Skin of body (tissue), 2 donors: ENCODE results near the gene PPIL6. TPM values are rescaled to one million over a fixed set of nuclear protein-coding genes. Genes with fewer than 3 reads are reported as not detected.

ENCODE experiments used
- DNase-seq: peaks from one replicate; lab custom pipeline; 2025; lab: John Stamatoyannopoulos, UW
- total RNA-seq: library from RNA; depleted of rRNA; stranded (reverse); fragments of >200 nt; gene quantifications from one replicate; pipeline ENCODE4 v1.2.3, GENCODE V29; 2014

Gene PPIL6
- total RNA-seq: 4.1 TPM

DNA sequence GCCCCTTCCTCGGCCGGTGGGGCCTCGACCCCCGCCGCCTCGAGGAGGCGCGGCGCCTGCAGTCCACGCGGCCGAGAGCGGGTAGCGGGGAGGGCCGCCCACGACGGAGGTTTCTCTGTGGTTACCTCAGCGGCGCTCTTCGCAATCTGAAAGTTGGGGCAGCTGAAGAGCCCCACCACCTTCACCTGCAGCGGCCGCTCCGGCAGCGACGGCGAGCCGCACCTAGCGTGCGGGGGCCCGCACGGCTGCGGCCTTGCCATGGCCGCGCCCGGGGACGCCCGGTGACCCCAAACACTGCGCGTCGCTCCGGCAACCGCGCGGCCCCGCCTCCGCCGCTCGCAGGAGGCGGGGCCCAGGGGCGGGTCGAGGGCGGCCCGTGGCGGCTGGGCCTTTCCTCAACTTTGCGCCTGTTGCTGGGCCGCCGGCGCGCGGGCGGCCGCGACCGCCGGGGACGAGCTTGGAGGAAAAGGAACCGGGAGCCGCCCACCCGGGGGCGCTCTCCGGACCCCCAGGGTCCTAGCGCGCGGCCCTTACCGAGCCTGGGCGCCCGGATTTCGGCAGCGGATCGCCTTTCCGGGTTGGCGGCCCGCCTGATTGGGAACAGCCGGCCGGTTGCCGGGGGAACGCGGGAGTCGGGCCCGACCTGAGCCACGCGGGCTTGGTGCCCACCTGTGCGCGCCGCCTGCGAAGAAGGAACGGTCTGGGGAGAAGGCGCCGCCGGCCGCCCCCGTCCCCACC lies at the start of gene PPIL6, which contains the start of gene SMPD2:
Gene PPIL6 (minus strand): TSS at position 298 of the 738 bp plus-strand sequence. CDS start 38 bp downstream, at position 260.
Gene SMPD2 (plus strand): TSS at position 394 of the 738 bp plus-strand sequence. CDS start 398 bp downstream, outside the sequence.
- peak; percentile 94 for DNase-seq

DNA sequence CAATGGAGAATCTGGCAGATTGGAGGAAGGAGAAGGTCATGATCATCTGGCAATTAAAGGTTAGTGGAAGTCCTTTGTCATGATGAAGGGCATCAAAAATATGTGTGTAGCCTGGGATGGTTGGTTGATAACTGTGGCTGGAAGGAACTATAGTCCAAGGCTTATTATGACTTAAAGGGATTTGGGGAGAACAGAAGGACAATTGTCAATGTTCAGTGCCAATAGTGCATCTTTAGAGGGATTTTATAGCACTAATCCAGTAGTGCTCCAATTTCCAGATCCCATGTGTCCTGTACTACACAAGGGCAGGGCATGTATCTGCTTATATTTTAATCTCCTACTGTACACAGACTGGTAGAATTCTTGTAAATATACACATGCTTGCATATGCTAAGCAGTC lies 47.6 kb upstream of the PPIL6 start:
- no peak for DNase-seq

DNA sequence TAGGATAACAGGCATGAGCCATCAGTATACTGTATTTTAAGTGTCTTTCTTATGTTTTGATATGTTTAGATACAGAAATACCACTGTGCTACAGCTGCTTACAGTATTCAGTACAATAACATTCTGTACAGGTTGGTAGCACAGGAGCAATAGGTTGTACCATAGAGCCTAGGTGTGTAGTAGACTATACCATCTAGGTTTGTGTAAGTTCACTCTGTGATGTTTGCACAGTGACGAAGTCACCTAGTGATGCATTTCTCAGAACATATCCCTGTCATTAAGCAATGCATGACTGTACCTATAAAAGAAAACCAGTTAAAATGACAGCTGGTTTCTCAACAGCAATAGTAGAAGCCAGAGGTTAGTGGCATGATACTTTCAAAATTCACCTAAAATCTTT lies 45.6 kb upstream of the PPIL6 start:
- no peak for DNase-seq

DNA sequence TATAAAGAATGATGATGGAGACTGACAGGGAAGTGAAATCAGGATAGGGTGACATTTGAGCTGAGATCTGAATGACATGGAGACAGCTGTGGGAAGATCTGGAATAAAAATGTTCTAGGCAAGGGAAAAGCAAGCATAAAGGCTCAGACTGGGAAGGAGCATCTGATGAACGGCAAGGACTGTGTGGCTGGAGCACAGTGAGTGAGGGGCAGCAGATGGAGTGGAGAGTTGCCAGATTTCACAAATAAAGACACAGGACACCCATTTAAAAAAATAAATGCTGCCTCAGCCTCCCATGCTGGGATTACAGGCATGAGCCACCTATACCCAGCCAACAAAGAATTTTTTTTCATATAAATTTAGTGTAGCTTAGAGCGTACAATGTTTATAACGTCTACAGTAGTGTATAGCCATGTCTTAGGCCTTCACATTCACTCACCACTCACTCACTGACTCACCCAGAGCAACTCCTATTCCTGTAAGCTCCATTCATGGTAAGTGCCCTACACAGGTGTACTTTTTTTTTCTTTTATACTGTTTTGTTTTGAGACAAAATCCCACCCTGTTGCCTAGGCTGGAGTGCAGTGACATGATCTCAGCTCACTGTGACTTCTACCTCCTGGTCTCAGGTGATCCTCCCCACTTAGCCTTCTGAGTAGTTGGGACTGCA lies 45.0 kb upstream of the PPIL6 start:
- DNase-seq: no peak

DNA sequence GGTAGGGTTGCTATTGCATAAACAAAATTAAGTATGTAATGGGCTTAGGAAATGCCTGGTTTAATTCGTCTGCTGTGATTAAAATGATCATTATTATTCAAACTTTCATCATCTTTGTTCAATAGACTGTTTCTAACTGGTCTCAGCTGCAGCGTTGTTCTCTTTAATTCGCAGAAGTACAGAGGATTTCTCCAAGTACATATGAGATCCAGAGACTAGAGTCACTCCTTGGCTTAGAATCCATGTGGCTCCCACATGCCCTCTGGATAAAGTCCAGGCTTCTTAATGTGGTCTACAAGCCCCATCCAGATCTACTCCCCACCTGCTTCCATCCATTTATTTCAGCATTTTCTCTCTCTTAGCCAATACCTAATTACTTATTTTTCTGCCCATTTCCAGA lies 43.7 kb upstream of the PPIL6 start:
- DNase-seq: peak; percentile 85

DNA sequence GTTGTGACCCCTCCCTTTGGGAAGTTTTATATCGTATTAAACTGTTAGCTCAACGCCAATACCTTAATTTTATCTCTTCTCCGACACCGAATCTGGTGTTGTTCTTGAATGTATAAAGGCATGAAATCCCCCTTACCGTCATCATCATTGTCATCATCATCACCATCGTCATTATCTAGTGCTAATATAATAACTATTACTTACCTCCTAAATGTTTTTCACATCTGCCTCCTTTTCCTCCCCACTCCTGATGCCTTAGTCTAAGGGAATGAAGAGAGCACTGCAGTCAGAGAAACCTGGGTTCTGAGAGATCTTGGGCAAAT lies 43.3 kb upstream of the PPIL6 start:
- peak; percentile 48 for DNase-seq

DNA sequence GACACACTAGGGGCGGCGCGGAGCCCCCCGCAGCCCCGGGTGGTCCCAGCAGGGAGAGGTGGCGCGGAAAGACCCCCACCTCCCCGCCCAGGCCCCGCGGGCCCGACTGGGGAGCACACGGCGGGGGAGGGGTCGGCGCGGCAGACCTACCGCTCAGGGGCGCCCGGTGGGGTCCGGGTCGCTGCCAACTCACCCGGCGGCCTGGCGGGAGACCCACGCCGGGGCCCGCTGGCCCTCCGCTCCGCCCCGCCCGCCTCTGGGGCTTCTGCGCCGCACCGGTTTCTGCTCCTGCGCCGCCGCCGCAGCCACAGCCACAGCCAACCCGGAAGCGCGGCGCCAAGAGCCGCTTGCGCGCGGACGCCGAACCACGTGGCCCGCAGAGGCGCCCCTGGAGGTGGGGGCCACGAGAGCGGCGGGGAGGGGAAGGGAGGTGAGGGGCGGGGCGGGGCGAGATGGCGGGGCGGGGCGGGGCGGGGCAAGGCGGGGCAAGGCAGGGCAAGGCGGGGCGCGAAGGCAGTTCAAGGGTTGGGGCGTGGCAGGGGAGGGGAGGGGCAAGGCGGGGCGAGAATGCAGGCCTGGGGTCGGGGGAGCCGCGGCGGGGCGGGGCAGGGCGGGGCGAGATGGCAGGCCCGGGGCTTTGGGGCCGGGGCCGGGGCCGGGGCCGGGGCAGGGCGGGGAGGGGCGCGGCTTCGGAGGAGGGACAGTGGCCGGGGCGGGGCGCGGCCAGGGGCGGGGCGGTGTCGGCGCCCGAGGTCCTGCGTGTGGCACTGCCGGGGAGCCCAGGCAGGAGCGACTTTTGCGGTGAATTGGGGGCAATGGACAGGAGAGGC lies 42.7 kb upstream of the PPIL6 start, which contains the start of gene ZBTB24:
Gene ZBTB24 (minus strand): TSS at position 315 of the 830 bp plus-strand sequence. CDS start 1,193 bp downstream, outside the sequence.
- peak; percentile 80 for DNase-seq

DNA sequence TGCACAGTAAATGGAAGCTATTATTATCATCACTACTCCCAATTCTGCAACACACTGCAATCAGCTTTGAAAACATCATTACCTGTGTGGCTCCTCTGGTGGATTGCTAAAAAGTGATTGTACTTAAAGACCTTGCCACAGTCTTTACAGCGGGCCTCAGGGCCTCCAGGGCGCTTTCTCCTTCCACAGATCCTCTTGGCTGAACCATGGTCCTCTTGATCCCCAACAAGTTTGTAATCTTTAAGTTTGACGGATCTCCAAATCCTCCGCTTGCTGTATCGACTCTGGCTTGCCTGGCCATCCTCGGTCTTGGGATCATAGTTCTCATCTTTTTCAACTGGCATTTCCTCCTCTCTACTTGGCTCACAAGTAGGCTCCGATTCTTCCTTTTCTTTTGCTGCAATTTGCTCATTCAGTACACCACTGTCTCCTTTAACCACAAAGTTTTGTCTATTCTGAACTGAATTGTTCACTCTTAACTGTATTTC lies 40.6 kb upstream of the PPIL6 start:
- no peak for DNase-seq

DNA sequence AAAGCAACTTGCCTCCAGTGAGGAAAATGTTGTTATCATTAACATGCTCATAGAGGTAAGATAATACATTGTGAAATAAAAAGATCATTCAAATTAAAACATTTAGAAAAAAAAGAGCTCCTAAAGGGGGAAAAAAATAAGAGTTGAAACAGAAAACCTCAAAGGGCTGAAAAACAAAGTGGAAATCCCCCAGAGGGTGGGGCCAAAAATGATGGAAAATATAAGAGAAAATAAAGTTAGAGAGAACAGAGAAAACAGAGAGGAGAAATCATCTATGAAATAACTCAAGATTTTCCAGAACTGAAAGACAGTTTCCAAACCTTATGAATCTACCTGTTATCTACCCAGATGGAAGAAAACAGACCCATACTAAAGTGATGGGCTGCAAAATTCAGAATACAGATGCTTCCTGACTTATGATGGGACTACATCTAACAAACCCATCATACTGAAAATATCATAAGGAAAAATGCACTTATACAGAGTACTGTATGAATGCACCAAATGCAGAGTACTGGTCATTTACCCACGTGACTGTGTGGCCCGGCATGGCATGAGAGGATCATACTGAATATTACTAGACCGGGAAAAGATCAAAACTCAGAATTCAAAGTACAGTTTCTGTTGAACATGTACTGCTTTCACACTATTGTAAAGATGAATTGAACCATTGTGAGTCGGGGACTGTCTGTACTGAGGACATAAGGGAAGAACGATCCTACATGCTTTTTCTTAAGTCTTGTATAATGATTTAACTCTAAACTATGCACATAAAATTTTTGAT lies 38.6 kb upstream of the PPIL6 start:
- no peak for DNase-seq

DNA sequence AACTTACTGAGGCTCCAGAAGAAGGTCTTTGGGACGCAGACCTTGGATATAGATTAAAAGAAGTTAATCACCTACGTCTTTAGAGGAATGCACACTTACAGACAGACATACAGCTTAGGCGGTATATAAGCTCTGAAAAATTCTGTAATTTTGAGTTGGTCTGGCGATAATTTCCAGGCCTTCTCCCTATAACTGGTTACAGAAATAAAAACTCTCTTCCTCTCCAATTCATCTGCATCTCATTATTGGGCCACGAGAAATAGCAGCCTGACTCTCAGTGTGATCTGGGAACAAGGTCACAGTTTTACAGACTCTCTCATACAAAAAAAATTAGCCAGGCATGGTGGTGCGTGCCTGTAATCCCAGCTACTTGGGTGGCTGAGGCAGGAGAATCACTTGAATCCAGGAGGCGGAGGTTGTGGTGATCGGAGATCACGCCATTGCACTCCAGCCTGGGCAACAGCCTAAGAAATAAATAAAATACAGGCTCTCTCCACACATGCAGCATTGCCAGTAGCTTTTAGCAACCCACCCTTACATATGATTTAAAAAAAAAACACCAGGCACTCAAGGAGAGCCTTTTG lies 37.9 kb upstream of the PPIL6 start:
- DNase-seq: peak; percentile 16

DNA sequence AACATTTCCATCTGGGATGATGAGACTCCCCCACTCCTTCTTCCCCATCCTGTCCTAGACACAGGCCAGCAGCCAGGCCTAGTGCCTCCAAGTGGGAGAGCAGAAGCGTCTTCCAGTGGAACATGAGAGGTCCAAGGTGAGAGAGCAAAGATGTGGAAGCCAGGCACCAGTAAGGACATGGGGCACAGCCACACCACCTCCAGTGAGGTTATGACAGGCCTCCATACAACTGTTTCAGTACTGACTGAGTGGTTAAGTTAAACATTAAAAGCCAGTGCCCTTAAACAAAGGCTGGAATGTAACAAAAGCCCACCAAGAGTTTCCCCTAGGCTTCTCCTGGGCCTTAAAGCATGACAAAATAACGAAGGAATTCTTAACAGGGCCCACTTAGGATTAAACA lies 37.3 kb upstream of the PPIL6 start:
- DNase-seq: no peak

DNA sequence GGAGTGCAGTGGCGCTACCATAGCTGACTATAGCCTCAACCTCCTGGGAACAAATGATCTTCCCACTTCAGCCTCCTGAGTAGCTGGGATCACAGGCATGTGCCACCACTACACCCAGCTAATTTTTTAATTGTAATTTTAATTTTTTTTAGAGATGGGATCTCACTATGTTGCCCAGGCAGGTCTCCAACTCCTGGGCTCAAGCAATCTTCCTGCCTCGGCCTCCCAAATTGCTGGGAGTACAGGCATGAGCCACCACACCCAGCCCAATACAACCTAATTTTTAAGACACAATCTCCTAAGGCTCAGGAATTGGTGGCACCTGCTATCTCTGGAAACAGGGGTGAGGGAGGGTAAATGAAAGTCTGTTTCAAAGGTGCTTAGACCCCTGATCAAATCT lies 36.8 kb upstream of the PPIL6 start:
- DNase-seq: no peak

DNA sequence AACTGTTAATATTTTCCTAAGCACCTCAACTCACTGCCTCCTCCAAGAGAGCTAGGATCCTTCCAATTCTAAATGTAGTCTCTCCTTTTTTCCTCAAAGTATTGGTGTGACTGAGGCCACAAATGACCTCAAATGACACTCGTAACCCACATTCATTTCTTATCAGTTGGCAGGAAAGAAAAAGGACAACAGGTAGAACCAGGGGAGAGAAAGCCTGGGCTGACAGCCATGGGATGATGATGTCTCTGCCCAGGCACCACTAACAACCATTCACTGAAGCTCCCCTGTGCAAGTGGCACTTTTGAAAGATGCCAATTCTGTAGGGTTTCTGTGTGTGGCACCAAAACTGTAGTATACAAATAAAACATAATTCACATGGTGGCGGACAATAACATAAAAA lies 35.2 kb upstream of the PPIL6 start:
- no peak for DNase-seq

DNA sequence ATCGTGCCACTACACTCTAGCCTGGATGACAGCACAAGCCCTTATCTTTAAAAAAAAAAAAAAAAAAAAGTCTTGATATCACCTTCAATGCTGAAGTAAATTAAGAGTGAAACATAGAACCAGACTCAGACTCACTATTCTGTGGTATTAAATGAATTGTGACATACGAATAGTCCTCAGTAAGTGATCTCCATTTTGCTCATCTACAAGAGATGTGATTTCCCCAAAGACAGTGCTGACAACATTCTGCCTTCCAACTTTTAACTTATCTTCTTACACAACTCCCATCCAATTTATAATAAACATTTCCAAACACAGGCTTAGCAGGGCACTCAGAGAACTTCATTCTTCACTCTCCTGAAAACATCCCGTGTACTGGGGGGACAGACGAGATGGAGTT lies 34.6 kb upstream of the PPIL6 start:
- DNase-seq: no peak

DNA sequence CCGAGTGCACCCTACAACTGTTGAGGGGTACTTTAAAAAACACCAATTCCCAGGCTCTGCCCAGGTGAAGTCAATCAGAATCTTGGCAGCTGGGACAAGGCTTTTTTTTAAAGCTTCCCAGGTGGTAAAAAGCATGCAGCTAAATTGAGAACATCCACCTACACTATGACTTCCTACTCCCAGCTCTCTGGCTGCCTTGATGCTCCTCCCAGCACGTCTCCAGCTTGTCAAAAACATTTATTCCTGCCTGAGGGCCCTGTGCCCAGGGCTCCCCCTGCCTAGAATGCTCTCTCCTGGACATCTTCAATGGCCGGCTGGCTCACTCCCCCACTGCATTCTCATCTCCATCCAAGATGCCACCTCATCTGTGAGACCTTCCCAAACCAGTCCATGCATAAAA lies 32.7 kb upstream of the PPIL6 start:
- DNase-seq: no peak

DNA sequence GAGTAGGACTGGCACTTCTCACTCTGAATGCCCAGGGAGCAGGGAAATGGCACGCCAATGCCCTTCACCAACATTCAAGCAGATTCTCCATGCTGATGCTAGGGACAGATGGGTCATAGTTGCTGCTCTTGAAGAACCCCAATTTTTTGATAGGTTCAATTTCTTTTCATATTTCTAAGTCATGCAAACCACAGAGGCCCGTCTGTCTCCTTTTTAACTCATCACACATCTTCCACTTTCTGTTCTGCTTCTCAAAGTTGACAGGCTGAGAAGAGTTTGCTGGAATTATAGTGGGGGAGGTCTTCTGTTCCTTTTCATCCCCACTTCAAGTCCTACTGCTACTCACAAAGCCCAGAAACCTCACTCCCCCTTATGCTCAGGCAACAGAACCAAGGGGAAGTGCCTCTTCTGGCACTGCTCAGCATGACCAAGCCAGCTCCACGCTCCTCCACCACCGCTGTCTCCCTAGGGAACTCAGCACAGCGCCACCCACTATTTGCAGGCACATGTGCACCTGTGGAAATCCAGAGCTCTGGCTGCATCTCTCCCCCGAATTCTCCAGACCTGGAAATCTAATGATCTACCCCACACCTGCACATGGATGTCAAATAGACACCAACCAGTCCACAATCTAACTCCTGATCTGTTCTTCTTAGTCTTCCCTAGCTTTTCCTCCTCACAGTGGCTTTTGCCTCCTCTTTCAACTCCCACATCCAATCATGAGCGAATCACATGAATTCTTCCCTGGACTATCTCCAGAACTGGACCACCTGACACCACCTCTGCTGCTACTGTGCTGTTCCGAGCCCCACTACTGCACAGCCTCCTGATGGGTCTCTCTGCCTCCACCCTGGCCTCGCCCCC lies 31.9 kb upstream of the PPIL6 start:
- no peak for DNase-seq

DNA sequence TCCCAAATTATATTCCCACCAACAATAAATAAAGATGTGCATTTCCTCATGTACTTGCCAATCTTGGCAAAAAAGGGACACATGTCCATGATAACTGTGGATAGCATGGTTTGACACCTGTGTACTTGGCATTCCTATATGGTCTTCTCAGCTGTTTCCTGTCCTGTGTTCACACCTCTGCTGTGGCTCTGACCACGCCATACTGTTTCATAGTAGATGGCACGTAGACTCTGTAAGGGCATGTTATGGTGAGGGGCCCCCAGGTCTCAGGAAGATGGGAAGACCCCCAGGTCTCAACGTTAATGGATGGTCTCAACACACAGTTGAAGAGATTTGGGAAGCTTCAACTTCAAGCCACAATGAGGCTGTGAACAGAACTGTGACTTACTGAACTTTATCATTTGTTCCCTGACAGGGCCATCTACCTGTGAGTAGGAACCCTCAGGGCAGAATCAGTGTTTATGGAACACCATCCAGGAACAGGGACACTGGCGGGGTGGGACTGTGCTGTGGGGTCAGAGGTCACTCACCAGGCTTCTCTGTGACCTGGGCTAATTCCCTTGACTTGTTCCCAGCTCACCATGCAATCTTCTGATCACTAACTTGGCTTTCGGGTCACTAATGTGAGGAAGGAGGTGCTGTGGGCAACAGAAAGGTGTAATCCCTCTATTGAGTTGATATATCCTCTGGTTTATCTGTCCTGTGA lies 30.8 kb upstream of the PPIL6 start:
- no peak for DNase-seq

DNA sequence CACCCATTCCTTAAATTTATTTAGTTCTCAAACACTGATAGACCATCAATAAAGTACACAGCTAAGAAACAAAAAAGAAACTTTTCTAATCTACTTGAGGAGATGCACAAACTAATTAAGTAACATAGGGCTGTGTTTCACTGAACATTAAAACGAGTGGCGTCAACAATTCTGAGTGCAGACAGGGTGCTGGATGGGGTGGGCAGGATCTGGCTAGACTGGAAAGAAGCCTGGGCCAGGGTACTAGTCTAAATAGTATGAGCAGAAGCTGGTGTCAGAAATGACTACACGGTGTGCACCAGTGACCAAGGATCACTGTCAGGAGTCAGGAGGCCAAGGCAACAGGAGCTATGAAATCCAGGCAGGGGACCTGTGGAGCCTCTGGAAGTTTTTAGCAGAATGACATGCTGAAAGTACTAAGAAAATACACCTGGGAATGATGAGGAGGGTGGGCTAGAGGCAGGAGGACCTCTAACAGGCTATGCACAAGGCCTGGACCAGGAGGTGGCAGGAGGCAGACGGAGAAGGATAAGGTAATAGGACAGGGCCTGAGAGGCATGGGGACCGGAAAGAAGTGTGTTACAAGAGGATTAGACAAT lies 29.3 kb upstream of the PPIL6 start:
- no peak for DNase-seq

DNA sequence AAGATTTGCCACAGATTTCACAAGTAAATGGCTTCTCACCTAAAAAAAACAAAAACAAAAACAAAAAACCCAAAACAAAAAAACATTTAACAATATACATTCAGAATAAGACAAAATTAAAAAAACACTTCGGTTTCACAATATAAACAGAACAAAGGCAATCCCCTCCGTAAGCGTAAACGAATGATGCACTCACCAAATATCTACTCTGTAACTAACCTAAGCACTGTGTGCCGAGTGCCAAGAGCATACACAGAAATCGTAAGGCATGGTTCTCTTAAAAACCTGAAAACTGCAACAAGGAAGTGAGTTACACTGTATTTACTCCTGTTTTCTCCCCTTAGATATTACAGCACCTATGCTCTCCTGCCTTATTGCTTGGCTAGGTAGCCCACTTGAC lies 27.3 kb upstream of the PPIL6 start:
- no peak for DNase-seq
